NCI-H460 (cell line): ENCODE results near the gene DELE1. TPM values are rescaled to one million over a fixed set of nuclear protein-coding genes. Genes with fewer than 3 reads are reported as not detected.

Source experiments
- DNase-seq: peaks from one replicate; pipeline ENCODE4 v3.0.0-alpha.2; 2016; ENCODE audit warnings: low read depth; ENCODE audit errors: extremely low read depth
- polyA plus RNA-seq: library from polyadenylated mRNA; depleted of rRNA; stranded (reverse); fragments of >200 nt; gene quantifications from 2 replicates; pipeline ENCODE4 v1.2.3, GENCODE V29; 2014; cell fraction: nucleus; rRNA removed
- total RNA-seq: library from RNA; depleted of rRNA; stranded (reverse); fragments of >200 nt; shearing (Covaris generic); gene quantifications from 2 replicates; pipeline ENCODE4 v1.2.3, GENCODE V29; 2014; rRNA removed

Gene DELE1, protein sequence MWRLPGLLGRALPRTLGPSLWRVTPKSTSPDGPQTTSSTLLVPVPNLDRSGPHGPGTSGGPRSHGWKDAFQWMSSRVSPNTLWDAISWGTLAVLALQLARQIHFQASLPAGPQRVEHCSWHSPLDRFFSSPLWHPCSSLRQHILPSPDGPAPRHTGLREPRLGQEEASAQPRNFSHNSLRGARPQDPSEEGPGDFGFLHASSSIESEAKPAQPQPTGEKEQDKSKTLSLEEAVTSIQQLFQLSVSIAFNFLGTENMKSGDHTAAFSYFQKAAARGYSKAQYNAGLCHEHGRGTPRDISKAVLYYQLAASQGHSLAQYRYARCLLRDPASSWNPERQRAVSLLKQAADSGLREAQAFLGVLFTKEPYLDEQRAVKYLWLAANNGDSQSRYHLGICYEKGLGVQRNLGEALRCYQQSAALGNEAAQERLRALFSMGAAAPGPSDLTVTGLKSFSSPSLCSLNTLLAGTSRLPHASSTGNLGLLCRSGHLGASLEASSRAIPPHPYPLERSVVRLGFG
- 78.5 and 79.5 TPM in 2 replicates for total RNA-seq
- 185 and 195 TPM in 2 replicates for polyA plus RNA-seq

DNA sequence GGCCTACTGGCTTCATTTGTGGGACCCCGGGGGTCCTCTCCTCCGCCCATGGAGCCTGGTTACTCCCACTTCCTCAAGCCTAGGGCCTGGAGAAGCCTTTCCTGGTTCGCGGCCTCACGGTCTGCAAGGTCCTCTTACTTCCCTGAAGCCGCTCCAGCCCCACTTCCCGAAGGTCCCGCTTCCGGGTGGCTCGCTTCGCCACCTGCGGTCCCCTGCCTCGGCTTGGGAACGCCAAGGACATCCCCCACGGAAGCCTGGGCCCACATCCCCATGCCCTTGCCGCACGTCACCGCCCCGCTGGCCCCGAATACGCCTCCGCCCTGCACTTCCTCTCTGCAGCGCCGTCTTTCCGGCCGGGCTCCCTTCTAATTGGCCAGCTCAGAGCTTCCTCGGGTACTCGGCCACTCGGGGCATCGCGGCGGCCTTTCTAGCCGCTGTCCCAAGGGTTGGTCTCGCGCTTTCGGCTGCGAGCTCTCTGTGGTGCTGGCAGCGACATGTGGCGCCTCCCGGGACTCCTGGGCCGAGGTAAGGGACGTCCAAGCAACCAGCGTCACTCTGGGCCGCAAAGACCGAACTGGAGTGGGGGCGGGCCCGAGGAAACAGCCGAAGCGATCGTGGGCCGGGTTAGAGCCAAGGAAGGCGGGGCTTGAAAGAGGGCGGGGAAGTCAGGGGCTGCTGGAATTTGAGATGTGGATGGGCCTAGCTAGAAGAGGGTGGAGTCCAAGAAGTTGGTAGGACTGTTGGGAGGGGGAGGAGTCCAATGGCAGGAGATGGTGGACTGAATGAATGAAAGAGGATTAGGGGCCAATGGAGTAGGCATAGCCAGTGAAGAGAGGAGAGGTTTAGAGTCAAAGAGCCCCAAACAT lies at the start of gene DELE1:
DELE1 (plus strand) TSS at position 424 of the 866 bp plus-strand sequence; CDS start at position 495, 71 bp downstream.
- peak; percentile 91 for DNase-seq

DNA sequence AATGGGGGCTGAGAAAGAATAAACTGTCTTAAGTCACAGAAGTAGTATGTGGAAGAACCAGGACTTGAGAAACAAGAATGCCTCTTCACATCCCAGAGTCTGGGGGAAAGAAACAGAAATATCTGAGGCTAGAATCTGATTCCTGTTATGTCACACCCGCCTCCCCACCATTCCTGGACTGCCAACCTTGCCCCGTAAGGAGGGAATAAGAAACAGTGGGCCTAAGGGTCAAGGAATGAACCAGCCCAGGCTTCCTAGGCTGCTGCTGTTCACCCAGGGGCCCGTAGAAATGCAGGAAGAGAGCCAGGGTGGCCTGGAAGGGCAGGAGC lies 49.8 kb upstream of the DELE1 start:
- no peak for DNase-seq

DNA sequence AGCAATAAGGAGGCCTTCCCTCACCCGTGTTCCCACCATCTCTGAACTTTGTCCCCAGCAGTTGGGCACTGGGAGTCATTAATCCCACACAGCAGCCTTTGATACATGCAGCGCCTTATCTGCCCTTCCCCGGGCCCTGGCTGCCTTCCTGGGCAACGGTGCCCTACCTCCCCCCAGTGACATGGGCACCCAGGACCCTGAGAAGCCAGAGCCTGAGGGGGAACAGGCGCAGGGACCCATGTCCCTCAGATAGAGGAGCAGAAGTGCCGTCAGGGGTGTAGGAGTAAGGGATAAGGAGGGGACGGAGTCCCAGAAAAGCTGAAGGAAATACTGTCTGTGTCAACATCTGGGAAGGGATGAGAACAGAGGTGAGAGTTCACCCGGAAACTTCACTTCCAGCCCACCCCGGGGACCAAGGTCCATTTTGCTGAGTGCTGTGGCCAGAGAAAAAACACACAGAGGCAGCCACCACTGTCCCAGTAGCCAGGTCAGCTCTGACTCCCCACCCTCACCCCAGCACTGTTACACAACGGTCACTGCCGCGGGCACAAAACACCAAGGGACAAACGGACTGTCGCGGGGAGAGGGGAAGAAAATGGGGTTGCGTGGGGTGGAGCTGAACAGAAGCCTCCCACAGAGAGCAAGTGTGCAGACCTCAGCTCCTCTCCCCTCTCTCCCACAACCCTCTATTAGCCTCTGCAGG lies 49.3 kb upstream of the DELE1 start:
- no peak for DNase-seq

DNA sequence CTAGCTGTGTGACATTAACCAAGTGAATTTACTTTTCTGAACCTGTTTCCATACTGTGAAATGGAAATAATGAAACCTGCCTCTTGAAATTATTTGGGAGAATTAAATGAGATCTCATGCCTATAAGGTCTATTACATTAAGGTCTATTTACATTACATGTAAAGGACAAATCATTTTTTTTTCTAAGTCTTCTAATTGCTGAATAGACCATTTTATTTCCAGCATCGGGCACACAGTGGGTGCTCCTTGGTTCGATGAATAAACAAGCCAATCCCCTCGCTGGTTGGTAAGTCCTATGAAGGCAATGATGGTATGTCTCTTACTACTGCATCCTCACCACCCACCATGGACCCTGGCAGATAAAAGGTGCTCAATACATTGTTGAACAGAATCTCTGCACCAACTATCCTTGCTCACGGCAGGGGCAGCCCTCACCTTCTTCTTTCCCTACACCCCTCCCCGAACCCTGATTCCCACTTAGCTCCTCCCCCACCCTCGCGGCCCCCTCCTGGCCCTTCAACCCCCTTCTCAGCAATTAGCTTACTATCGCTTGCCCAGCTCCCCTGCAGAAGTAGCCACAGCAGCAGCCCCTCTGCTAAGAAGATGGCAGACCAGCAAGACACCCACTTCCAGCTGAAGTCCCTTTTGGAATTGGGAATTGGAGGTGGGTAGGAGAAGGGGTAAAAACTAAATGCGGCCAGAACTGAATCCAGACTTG lies 48.5 kb upstream of the DELE1 start:
- DNase-seq, result no peak

DNA sequence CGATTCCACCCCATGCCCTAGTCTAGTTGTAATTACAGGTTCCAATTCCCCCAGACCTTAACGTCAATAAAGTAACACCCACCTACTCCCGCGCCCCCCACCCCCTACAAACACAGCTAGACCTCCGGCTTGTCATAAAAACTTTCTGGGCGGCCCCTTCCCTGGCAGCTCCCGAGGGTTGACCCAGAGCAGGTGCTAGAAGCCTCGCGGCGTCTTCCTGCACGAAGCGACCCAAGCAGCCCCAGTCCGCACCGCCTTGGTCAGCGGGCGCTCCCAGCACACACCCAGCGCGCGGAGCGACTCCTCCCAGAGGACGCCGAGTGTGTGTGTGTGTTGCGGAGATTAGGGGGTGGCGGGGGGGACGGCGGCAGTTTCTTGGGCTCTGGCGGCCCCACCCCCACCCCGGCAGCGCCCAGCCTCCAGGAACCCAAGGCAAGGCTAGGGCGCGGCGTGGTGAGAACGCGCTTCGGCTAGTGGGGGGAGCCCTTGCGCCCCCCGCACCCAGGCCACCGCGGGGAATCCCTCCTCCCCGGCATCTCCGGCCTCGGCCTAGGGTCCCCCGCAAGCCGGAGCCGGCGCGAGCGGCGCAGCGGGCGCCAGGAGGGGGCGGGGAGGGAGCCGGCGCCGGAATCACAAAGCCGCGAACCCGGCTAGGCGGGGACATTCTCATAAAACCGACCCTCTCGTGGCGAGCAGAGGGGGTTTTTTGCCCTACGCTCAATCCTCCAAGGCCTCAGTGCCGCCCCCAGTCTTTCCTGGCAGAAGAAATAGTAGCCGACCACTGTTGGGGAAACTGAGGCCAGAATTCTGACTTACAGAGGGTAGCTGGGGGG lies 47.7 kb upstream of the DELE1 start:
- no peak for DNase-seq

DNA sequence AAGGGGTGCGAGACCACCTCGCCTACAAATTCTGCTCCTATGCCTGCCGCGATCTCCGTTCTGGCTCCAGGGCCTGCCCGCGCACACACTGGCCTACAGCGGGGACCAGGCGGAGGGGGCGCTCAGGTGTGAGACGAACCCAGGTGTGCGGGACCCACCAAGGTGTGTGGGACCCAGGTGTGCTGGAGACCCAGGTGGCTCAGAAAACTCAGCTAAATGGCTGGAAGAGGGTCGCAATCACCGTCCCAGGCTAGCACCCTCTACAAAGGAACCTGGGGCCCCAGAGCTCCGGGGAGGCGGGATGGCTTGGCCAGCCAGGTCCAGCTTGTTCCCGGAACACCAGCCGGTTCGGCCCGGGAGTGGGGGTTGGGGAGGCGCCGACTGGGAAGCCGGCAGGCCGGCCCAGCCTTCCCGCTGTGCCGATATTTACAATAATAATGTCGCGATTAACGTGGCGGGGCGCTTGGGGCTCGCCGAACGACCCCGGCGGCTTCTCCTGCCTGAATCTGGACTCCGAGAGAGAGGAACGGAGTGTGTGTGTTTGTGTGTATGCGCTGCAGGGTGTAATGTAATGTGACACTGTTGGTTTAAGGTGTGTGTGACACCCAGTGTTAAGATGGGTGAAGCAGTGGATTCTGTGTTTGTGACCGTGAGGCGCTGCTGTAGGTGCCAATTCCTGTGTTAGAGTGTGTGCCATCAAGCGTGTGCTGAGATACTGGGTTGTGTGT lies 46.9 kb upstream of the DELE1 start:
- DNase-seq, result no peak

DNA sequence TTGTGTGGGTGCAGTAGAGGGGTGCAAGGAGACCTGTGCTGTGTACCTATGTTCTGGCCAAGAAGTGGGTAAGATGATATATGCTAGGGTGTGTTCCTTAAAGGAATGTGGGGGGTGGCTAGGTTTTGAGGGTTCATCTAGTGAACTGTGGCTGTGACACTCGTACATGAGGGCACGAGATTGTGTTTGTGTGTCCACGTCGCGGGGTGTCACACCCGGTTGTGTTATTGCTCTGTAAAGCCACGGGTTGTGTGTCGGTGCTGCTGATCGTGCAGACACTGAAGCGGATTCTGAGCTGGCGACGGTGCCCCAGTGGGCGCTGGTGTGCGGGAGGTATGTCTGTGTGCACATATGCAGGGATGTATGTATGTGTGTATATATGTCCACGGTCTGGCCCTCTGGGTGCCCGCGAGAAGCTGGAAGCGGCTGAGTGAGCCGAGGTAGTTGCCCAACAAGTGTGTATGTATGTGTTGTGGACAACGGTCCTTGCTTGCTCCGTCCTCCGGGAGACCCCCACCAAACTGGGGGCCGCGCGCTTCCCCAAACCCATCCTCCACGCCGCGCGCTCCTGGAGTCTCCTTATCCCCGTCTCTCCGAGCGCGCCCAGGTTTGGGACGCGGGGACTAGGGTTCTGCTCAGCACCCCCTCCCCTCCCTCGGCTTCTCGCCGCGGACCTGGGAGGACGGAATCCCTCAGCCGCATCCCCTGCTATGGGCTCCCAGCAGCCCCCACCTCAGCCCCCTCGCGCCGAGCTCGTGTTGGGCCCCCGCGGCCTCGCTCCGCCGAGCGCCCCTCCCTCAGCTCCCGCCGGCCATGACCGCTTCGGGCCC lies 46.1 kb upstream of the DELE1 start:
- no peak for DNase-seq

DNA sequence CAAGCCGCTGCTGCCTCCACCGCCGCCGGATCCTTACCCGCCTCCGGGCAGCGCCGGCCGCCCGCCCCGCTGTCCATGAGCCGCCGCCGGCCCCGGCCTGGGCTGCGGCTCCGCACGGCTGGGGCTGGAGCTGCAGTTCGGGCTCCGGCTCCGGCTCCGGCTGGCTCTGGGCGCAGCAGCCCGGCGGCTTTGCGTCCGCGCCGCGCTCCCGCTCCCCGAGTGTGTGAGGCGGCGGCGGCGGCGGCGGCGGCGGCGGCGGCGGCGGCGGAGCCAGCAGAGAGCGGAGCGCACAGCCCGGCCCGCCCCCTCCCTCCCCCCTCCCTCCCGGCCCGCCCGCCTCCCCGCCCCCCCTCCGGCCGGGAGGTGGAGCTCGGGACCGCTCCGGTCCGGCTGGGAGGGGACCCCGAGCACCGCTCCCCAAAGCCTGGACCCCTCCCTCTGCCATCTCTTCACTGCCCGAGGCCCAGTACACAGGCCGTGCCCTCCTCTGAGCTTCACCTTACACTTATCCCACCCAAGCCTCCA lies 45.4 kb upstream of the DELE1 start, which contains the start of gene PCDH1:
PCDH1 (minus strand) TSS at position 225 of the 525 bp plus-strand sequence; CDS start at position 77, 148 bp downstream.
- DNase-seq, result peak; percentile 29

DNA sequence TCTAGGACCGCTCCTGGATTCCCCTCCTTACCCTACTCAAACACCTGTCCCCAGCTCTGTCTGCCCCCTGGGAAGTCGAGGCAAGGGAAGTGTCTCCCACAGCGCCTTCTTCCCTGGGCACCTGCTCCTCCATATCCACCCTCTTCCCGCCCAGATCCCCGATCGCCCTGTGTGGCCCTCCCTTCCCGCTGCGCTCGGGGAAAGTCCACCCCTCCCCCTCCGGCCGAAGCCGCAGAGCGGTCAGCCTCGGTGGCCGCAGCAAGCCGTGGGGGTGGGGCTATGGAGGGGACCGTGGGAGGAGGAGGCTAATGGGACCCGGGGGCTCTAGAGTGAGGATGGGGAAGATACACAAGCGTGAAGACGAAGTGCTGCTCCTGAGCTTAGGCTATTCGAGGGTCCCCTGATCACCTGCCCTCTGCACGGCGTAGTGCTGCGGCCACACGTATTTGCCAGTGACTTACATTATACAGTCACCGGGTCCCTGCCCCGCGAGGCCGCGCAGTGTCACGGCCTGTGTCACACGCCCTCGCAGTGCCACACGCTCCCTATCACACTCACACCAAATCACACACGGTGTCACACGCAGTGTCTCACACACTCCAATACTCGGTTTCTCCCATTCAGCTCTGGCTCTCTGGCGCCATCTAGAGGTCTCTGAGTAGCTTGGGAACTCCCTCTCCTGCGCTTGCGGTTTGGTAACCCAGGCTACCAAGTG lies 44.8 kb upstream of the DELE1 start:
- peak; percentile 96 for DNase-seq

DNA sequence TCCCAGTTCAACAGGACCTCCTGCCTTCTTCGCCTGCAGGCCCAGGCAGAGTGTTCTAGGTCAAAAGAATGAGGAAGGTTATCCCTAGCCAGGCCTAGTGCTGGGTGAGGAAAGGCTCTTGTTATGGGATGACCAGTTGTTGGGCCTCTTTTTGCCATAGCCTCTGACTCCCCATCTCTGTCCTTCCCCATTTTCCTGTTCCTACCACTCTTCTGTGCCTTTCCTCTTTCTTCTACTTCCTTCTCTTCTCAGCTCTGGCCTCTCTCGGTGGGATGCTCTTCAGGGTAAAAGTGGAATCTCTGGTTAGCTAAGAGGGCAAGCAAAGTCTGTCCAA lies 44.3 kb upstream of the DELE1 start:
- DNase-seq, result no peak

DNA sequence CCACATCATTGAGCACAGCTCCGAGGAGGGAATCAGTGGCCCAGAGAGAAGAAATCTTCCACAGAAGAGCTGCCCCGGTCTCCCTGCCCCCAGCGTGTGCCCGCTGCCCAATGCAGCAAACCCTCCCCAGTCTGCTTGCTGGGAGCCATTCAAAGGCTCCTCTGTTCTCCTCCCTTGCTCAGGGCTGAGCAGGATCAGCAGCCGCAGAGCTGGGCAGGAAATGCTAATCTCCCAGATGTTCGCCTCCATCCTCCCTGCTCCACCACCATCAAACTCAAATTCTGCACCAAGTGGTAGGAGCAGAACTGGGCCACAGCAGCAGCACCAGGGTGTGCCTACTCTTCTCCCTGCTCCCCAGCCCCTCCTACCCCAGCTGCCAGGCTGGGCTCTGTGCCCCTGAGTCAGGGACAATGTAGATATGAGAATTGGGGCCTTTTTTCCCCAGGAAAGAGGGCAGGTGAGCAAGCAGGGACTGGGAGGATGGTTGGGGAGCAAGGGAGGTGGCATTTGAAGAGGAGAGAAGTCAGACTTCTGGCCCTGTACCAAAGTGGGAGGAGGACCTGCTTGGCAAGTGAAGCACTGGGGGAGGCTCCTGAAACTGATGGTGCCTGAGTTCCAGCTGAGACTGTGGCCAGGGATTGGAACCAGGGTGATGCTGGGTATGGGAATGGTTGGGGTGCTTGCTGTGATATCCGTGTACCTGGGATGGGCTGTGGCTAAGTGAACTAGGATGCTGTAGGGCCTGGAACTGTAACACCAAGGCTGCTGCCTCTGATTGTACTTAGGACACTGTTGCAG lies 43.5 kb upstream of the DELE1 start:
- no peak for DNase-seq

DNA sequence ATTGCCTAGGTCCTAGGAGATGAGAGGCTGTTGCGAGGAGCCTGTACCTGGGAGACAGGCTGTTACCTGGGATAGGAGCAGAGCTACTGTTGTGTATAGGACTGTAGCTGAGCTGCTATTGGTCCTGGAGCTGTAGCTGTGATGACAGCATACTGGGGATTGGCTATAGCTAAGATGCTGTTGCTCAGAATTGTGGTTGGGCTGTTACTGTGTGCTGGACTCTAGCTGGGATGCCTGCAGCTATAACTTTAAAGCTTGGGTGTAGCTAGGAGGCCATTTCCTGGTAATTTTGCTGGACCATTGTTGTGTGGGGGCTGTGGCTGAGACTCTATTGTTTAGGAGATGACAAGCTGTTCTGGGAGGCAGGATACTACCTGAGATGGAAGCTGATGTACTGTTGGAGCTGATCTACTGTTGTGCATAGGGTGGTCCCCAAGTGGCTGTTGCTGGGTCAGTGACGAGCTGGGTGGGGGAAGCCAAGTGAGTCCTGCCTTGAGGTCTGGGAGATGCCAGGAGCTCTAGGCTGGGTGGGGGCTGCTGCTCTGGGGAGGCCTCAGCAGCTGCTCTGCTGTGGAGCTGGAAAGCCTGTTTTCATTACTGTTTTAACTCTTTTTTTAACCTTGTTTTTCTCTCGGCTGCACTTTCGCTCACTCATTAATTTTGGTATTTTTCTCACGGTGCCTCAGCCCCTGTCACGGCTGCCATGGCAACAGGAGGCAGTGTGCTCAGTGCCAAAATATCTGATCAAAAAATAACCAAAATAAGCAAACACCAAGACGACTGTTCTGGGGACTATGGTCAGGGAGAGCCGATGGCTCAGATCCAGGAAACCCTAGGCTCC lies 42.5 kb upstream of the DELE1 start:
- DNase-seq, result no peak

DNA sequence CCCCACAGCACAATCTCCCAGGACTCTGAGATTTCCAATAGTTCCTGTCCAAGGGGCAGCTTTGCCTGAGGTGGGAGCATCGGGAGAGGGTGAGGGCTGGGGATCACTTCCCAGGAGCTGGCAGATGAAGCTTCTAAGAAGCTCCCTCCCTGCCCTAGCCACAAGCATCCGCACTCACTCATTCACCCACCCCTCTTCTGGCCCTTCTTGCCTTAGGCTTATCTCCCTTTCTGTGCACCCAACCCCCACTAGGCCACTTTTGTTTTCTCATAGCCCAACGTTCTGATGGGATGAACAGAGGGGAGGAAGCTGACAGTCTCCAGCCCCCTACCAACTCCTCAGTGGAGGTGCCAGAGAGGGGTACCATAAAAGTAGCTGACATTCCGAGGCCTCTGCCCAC lies 41.8 kb upstream of the DELE1 start:
- DNase-seq, result no peak

DNA sequence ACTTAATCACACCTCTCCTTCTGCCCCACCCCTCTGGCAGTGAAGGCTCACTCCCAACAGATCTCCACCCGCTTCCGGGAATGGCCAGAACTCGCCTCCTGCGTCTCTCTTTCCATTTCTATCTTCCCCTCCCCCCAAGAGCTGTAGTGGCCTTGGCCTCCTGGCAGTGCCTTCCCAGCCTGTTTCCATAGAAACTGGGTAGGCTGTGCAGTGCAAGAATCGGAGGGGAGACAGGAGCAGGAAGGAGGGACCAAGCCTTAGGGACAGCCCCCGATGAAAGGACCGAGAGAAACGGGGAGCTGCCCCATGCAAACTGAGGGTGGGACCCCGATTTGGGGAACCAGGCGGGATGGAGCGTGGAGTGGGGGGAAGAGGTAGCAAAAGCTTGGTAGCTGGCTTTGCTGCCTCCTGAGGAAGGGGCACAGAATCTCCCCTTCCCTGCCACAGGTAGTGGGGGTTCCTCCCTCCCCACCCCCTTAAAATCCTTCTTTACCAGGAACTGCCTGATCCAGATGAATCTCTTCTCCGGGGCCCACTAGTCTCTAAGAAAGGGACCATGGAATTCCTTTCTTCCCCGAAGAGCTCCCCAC lies 41.0 kb upstream of the DELE1 start:
- no peak for DNase-seq
